HCT116 (cell line): ENCODE results near the gene PTX3.

ENCODE experiments used
- CTCF ChIP-seq, 3 experiments: fragments of 200-600 bp in 1 of 3; sonication (generic) in 1 of 3; IDR thresholded peaks in 2 of 3; conservative IDR thresholded peaks in 1 of 3; 2 replicates each; pipeline ENCODE4 v1.5.1; 2012 to 2017; ENCODE audit warnings: low read depth in 2 of 3, low read length in 2 of 3, antibody characterized with exemption in 1 of 3, borderline replicate concordance in 1 of 3, control low read depth in 1 of 3, mild to moderate bottlenecking in 1 of 3, mixed read lengths in 1 of 3, mixed run types in 1 of 3, moderate library complexity in 1 of 3; ENCODE audit not compliant: insufficient read depth in 1 of 3
- EGR1 ChIP-seq: IDR thresholded peaks from 2 replicates; pipeline ENCODE4 v1.6.1; 2012; ENCODE audit warnings: low read depth
- EZH2 ChIP-seq: fragments of 200-600 bp; sonication (generic); IDR thresholded peaks from 2 replicates; pipeline ENCODE4 v1.6.1; 2017; ENCODE audit warnings: antibody characterized with exemption, mixed run types
- EZH2phosphoT487 ChIP-seq: fragments of 200-600 bp; IDR thresholded peaks from 2 replicates; pipeline ENCODE4 v1.6.1; 2018; ENCODE audit warnings: antibody characterized with exemption, borderline replicate concordance
- FOSL1 ChIP-seq: IDR thresholded peaks from 2 replicates; pipeline ENCODE4 v1.6.1; 2012; ENCODE audit warnings: low read depth
- MAX ChIP-seq: IDR thresholded peaks from 2 replicates; pipeline ENCODE4 v1.6.1; 2012
- REST ChIP-seq: IDR thresholded peaks from 2 replicates; pipeline ENCODE4 v1.6.1; 2012; ENCODE audit warnings: low read depth
- SIN3A ChIP-seq: IDR thresholded peaks from 2 replicates; pipeline ENCODE4 v1.6.1; 2012; ENCODE audit warnings: low read depth
- SP1 ChIP-seq: IDR thresholded peaks from 2 replicates; pipeline ENCODE4 v1.6.1; 2012; ENCODE audit warnings: low read depth
- SRF ChIP-seq: IDR thresholded peaks from 2 replicates; pipeline ENCODE4 v1.6.1; 2012; ENCODE audit warnings: low read depth
- YY1 ChIP-seq: IDR thresholded peaks from 2 replicates; pipeline ENCODE4 v1.6.1; 2011; ENCODE audit warnings: low read length, low read depth, moderate library complexity, mild to moderate bottlenecking; ENCODE audit not compliant: insufficient replicate concordance; ENCODE audit errors: extremely low read depth

GRCh38 chr3:157491136-157491535 is 54.5 kb downstream of the PTX3 start:
- TF ChIP-seq SIN3A: no peak
- TF ChIP-seq CTCF (IDR thresholded peaks at IDR 0.05 in 2 of 3, conservative IDR thresholded peaks at IDR 0.05 in 1 of 3; ENCODE audit: borderline replicate concordance in 1 of 3, insufficient read depth in 1 of 3, low read depth in 2 of 3, low read length in 2 of 3): no peak
- TF ChIP-seq EGR1: no peak
- no peak for TF ChIP-seq SRF
- TF ChIP-seq EZH2phosphoT487: no peak
- TF ChIP-seq YY1: no peak
- TF ChIP-seq EZH2: no peak
- no peak for TF ChIP-seq MAX
- TF ChIP-seq SP1: no peak
- TF ChIP-seq REST: no peak
- TF ChIP-seq FOSL1: no peak
